HepG2 (cell line): ENCODE results near the gene OSBPL1A. TPM values are rescaled to one million over a fixed set of nuclear protein-coding genes. Genes with fewer than 3 reads are reported as not detected.

Source experiments
- ATAC-seq: fragments of 200-7000 bp; cut with Tn5 transposase; 3 replicates; pipeline ENCODE4 v1.9.1; 2020; ENCODE audit warnings: mild to moderate bottlenecking, moderate library complexity
- BruUV-seq: library from RNA; stranded (reverse); fragments of 400-500 nt; replicated peaks from 2 replicates; lab custom pipeline; 2021; lab: Mats Ljungman, UMichigan
- CTCF ChIA-PET: fragments of 300-600 bp; formaldehyde crosslinking; extraction: SDS; loops from one replicate; lab custom pipeline; 2021; ENCODE audit warnings: low total read pairs, inconsistent platforms, low intra/inter-chr PET ratio; lab: Yijun Ruan, JAX
- POLR2A ChIA-PET: fragments of 350-600 bp; sonication (Branson Sonifier 250); formaldehyde crosslinking; loops from one replicate; lab custom pipeline; 2020; ENCODE audit warnings: antibody characterized with exemption, inconsistent platforms; lab: Yijun Ruan, JAX
- DNase-seq: peaks from one replicate; pipeline ENCODE4 v3.0.0-alpha.2; 2015; ENCODE audit warnings: low spot score
- FAIRE-seq: peaks from 3 replicates; lab custom pipeline; 2011; peaks lifted over from hg19 to GRCh38; lab: Jason Lieb, UNC
- H2AFZ ChIP-seq: one replicate; pipeline ENCODE4 v1.6.1; 2011; ENCODE audit warnings: low read length, inconsistent platforms
- H3K27ac ChIP-seq: fragments of 300-600 bp; 3 replicates; pipeline ENCODE4 v1.8.0; 2011; ENCODE audit warnings: mixed run types, mild to moderate bottlenecking, mixed read lengths, low read length, inconsistent platforms; ENCODE audit not compliant: insufficient read depth; ENCODE audit errors: extremely low read length
- H3K27me3 ChIP-seq, 2 experiments: fragments of 200-600 bp in 1 of 2; 2 replicates in 1 of 2; 3 replicates in 1 of 2; pipeline versions ENCODE4 v1.6.0 to v1.8.0; 2011; ENCODE audit warnings: low read length in 2 of 2, mild to moderate bottlenecking in 2 of 2, moderate library complexity in 2 of 2, inconsistent platforms in 1 of 2; ENCODE audit not compliant: insufficient read depth in 2 of 2, control insufficient read depth in 1 of 2
- H3K36me3 ChIP-seq, 2 experiments: fragments of 200-600 bp in 1 of 2; replicated peaks in 1 of 2; 2 replicates in 1 of 2; 3 replicates in 1 of 2; pipeline versions ENCODE4 v1.5.1 to v1.8.0; 2011; ENCODE audit warnings: low read length in 2 of 2, inconsistent platforms in 1 of 2; ENCODE audit not compliant: insufficient read depth in 2 of 2, control insufficient read depth in 1 of 2
- H3K4me1 ChIP-seq: 2 replicates; pipeline ENCODE4 v1.5.1; 2012; ENCODE audit warnings: low read length, inconsistent platforms; ENCODE audit not compliant: insufficient read depth
- H3K4me2 ChIP-seq: 2 replicates; pipeline ENCODE4 v1.6.0; 2011; ENCODE audit warnings: low read depth, low read length, inconsistent platforms
- H3K4me3 ChIP-seq, 3 experiments: fragments of 200-600 bp in 1 of 3; sonication (generic), shearing (Covaris generic) in 1 of 3; replicated peaks in 1 of 3; 2 replicates each; pipeline ENCODE4 v1.5.1; 2011 to 2016; ENCODE audit warnings: low read length in 3 of 3, inconsistent platforms in 2 of 3, low read depth in 2 of 3, mild to moderate bottlenecking in 2 of 3, control low read depth in 1 of 3, mixed read lengths in 1 of 3; ENCODE audit not compliant: insufficient read depth in 1 of 3
- H3K79me2 ChIP-seq: one replicate; pipeline ENCODE4 v1.6.1; 2011; ENCODE audit warnings: low read length, inconsistent platforms; ENCODE audit not compliant: insufficient read depth
- H3K9ac ChIP-seq: 2 replicates; pipeline ENCODE4 v1.6.0; 2011; ENCODE audit warnings: mild to moderate bottlenecking, low read depth, low read length, inconsistent platforms; ENCODE audit not compliant: insufficient read depth
- H3K9me3 ChIP-seq: 2 replicates; pipeline ENCODE4 v1.5.1; 2012; ENCODE audit warnings: mild to moderate bottlenecking, low read length
- H4K20me1 ChIP-seq: 2 replicates; pipeline ENCODE4 v1.6.0; 2011; ENCODE audit warnings: inconsistent platforms, mild to moderate bottlenecking, low read length, moderate library complexity; ENCODE audit not compliant: insufficient read depth
- ARNT ChIP-seq: fragments of 450-650 bp; IDR thresholded peaks from 2 replicates; pipeline ENCODE4 v1.6.1; 2017
- CBX2 ChIP-seq, 2 experiments: fragments of 200-600 bp in 1 of 2; sonication (generic); formaldehyde crosslinking in 1 of 2; IDR thresholded peaks; 2 replicates each; pipeline versions ENCODE4 v1.7.0 to v1.8.1; 2018 to 2022; ENCODE audit warnings: low read depth in 2 of 2, low read length in 1 of 2, mild to moderate bottlenecking in 1 of 2, missing genetic modification reagents in 1 of 2
- EZH2 ChIP-seq: conservative IDR thresholded peaks from 2 replicates; pipeline ENCODE4 v1.6.1; 2012; ENCODE audit warnings: mild to moderate bottlenecking, low read depth, low read length, moderate library complexity
- GATAD1 ChIP-seq: IDR thresholded peaks from 2 replicates; pipeline ENCODE4 v1.6.1; 2016; ENCODE audit warnings: missing genetic modification reagents, missing compliant biosample characterization
- RARA ChIP-seq: IDR thresholded peaks from 2 replicates; pipeline ENCODE4 v1.6.1; 2016; ENCODE audit warnings: missing genetic modification reagents, missing compliant biosample characterization
- THRA ChIP-seq: sonication (generic); formaldehyde crosslinking; IDR thresholded peaks from 2 replicates; pipeline ENCODE4 v1.4.0; 2020; ENCODE audit warnings: missing genetic modification reagents, borderline replicate concordance
- ZNF138 ChIP-seq: sonication (generic); formaldehyde crosslinking; IDR thresholded peaks from 2 replicates; pipeline ENCODE4 v1.5.0; 2020; ENCODE audit warnings: mild to moderate bottlenecking, low read depth, missing genetic modification reagents
- ZNF263 ChIP-seq: sonication (generic); formaldehyde crosslinking; IDR thresholded peaks from 2 replicates; pipeline ENCODE4 v1.4.0; 2020; ENCODE audit warnings: missing genetic modification reagents
- ZNF788 ChIP-seq: sonication (generic); formaldehyde crosslinking; IDR thresholded peaks from 2 replicates; pipeline ENCODE4 v1.5.0; 2020; ENCODE audit warnings: mild to moderate bottlenecking, missing genetic modification reagents, borderline replicate concordance
- WGBS: methylation state at CpG from one replicate; pipeline ENCODE4 v1.1.6; 2017; ENCODE audit warnings: low lambda C conversion rate; 5-methylcytosine and 5-hydroxymethylcytosine counted together
- in situ Hi-C: cut with HindIII; loops from 2 replicates; pipeline ENCODE4 v1.10.0; 2017; ENCODE audit warnings: low pct_unique_long_range_greater_than_20kb; ENCODE audit not compliant: extremely low pct_ligation_motif_present
- intact Hi-C: fragments of 100-400 bp; cut with micrococcal nuclease; formaldehyde crosslinking; loops from one replicate; pipeline ENCODE4 v1.10.0; 2022; ENCODE audit not compliant: unreplicated experiment
- polyA plus RNA-seq, 8 experiments: library from polyadenylated mRNA; depleted of rRNA in 3 of 8; stranded (reverse) in 7 of 8; unstranded in 1 of 8; fragments of >200 nt; fragmentation: Illumina TruSeq in 4 of 8; extraction: Trizol in 4 of 8; gene quantifications; 2 replicates each; pipeline versions ENCODE4 v1.2.1 to v1.2.3, GENCODE V29; 2011 to 2016; ENCODE audit warnings: low read depth in 4 of 8, missing spikeins in 1 of 8, mixed read lengths in 1 of 8; ENCODE audit not compliant: insufficient read depth in 1 of 8
- total RNA-seq, 5 experiments: library from RNA; depleted of rRNA; stranded (reverse); fragments of >200 nt; fragmentation: Illumina TruSeq; extraction: Trizol; gene quantifications; 2 replicates each; pipeline ENCODE4 v1.2.3, GENCODE V29; 2016; ENCODE audit warnings: low read depth in 1 of 5
- TF ChIP-seq, protein P1 (sequence below): sonication (generic); formaldehyde crosslinking; IDR thresholded peaks from 2 replicates; pipeline ENCODE4 v1.5.1; 2020; ENCODE audit warnings: mild to moderate bottlenecking, missing genetic modification reagents, moderate library complexity

The OSBPL1A gene
- total and polyA plus RNA-seq, 2 of the 13 experiments (the other 11 are each of a cell fraction or from before 2014, with no cell fraction given): 0.02 TPM; not detected in 1

DNA sequence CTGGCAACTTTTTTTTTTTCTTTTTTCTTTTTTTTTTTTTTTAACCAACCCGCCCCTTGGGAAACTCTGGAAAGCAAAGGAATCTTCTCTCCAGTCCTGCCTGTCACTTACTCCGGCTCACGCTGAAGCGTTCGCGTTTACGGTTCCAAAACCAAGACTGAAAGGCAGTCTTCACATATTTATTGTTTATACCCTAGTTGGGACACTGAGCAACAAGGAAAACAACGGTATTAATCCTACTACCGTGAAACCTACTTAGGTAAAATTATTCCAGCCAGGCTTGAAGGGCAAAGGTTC, 125.4 kb downstream of the OSBPL1A start:
- H4K20me1 ChIP-seq: no peaks in the 10 kb centered on the region
- in situ Hi-C loops: no loop called here
- peak overlapping the region; percentile 28 to 65 (median 30); a peak in 5 of 6 replicates for H3K4me3 ChIP-seq
- H3K9me3 ChIP-seq: no peaks in the 10 kb centered on the region
- H2AFZ ChIP-seq: no peak overlapping the region
- peaks cover 9% of the 10 kb centered on the region; the same call in 1 of the 2 replicates for H3K4me1 ChIP-seq
- no peaks in the 10 kb centered on the region for H3K36me3 ChIP-seq
- peaks cover 3 to 28% of the 10 kb centered on the region in 2 experiments for H3K27me3 ChIP-seq
- FAIRE-seq (no peak), DNase-seq (no peak), ATAC-seq (no peak)
- H3K9ac ChIP-seq: no peak overlapping the region
- TF ChIP-seq ZNF138 (no peak), CBX2 (IDR thresholded peaks at IDR 0.05; ENCODE audit: low read depth, low read length) (peak; percentile 72), CBX2 (CRISPR knock-in tag; IDR thresholded peaks at IDR 0.05; ENCODE audit: low read depth) (no peak)
- no TSS peak for BruUV-seq
- intact Hi-C loops: loop anchor here (10.0 kb wide), 1 partner anchor 97 kb away; no protein-coding TSS in a partner anchor
- peak overlapping the region; percentile 67 for H3K4me2 ChIP-seq
- ChIA-PET CTCF (no interaction called here), POLR2A (no interaction called here)
- 8% methylated on average over 9 of the region's 9 CpGs for WGBS
- no peak overlapping the region for H3K27ac ChIP-seq
- no peaks in the 10 kb centered on the region for H3K79me2 ChIP-seq

GRCh38 chr18:24271381-24272228, 126.0 kb downstream of the OSBPL1A start:
- ATAC-seq (peak; percentile 96), DNase-seq (peak; percentile 4), FAIRE-seq (no peak)
- Histone ChIP-seq H3K27me3 (peaks cover 3 to 28% of the 10 kb centered on the region in 2 experiments), H3K4me1 (peaks cover 9% of the 10 kb centered on the region; the same call in 1 of the 2 replicates), H3K9ac (no peak overlapping the region), H3K4me2 (peak overlapping the region; percentile 67), H3K27ac (no peak overlapping the region), H2AFZ (no peak overlapping the region), H3K9me3 (no peaks in the 10 kb centered on the region), H4K20me1 (no peaks in the 10 kb centered on the region), H3K36me3 (no peaks in the 10 kb centered on the region), H3K79me2 (no peaks in the 10 kb centered on the region), H3K4me3 (peak overlapping the region; percentile 30 to 65 (median 46); a peak in 5 of 6 replicates)
- no TSS peak for BruUV-seq
- in situ Hi-C loops: no loop called here
- WGBS: 2% methylated on average over 48 of the region's 96 CpGs
- CTCF ChIA-PET: no interaction called here
- POLR2A ChIA-PET: no interaction called here
- intact Hi-C loops: loop anchor here (10.0 kb wide), 1 partner anchor 97 kb away; no protein-coding TSS in a partner anchor
- TF ChIP-seq ZNF263: peak; percentile 79
- TF ChIP-seq, protein P1, sequence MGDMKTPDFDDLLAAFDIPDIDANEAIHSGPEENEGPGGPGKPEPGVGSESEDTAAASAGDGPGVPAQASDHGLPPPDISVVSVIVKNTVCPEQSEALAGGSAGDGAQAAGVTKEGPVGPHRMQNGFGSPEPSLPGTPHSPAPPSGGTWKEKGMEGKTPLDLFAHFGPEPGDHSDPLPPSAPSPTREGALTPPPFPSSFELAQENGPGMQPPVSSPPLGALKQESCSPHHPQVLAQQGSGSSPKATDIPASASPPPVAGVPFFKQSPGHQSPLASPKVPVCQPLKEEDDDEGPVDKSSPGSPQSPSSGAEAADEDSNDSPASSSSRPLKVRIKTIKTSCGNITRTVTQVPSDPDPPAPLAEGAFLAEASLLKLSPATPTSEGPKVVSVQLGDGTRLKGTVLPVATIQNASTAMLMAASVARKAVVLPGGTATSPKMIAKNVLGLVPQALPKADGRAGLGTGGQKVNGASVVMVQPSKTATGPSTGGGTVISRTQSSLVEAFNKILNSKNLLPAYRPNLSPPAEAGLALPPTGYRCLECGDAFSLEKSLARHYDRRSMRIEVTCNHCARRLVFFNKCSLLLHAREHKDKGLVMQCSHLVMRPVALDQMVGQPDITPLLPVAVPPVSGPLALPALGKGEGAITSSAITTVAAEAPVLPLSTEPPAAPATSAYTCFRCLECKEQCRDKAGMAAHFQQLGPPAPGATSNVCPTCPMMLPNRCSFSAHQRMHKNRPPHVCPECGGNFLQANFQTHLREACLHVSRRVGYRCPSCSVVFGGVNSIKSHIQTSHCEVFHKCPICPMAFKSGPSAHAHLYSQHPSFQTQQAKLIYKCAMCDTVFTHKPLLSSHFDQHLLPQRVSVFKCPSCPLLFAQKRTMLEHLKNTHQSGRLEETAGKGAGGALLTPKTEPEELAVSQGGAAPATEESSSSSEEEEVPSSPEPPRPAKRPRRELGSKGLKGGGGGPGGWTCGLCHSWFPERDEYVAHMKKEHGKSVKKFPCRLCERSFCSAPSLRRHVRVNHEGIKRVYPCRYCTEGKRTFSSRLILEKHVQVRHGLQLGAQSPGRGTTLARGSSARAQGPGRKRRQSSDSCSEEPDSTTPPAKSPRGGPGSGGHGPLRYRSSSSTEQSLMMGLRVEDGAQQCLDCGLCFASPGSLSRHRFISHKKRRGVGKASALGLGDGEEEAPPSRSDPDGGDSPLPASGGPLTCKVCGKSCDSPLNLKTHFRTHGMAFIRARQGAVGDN: peak; percentile 35
- no peak for TF ChIP-seq GATAD1
- no peak for TF ChIP-seq RARA (CRISPR knock-in tag)
- no peak for TF ChIP-seq ZNF788
- no peak for TF ChIP-seq ARNT
- TF ChIP-seq THRA: no peak
- peak; percentile 58; the same call in 1 of the 2 replicates for TF ChIP-seq EZH2
